Measurements from ENCODE around the gene REM2. TPM values are rescaled to one million over a fixed set of nuclear protein-coding genes. Genes with fewer than 3 reads are reported as not detected.

Gene REM2
- total RNA-seq, 1 experiment from 2014 or later = 1.2 TPM

GRCh38 chr14:22905627-22906026 is 22.6 kb downstream of the REM2 start:
- Mint-ChIP-seq H3K4me1 (no peaks in the 10 kb centered on the region), H3K9me3 (no peaks in the 10 kb centered on the region), H3K36me3 (ENCODE audit: insufficient read depth in 1 of 3, low read depth in 3 of 3) (peaks cover 46 to 84% (median 70%) of the 10 kb centered on the region in 3 experiments), H3K27me3 (ENCODE audit: low read depth) (no peaks in the 10 kb centered on the region; the same call in 1 of the 2 replicates), H3K27ac (no peak overlapping the region), H3K4me3 (no peak overlapping the region)
- no CpG with 5 or more reads among the region's 4 CpGs for WGBS (ENCODE audit: extremely low coverage, insufficient read length, low lambda C conversion rate)
- no peak for DNase-seq
- Histone ChIP-seq H3K79me1 (ENCODE audit: insufficient read depth, low read depth, low read length, poor library complexity, severe bottlenecking) (no peaks in the 10 kb centered on the region), H3K4me2 (ENCODE audit: insufficient read depth, insufficient read length, low read length) (no peak overlapping the region), H4K5ac (ENCODE audit: insufficient read length, low read depth, low read length) (no peak overlapping the region), H3K56ac (ENCODE audit: insufficient read length, low read depth, low read length) (no peak overlapping the region), H3T11ph (ENCODE audit: low read length) (no peak overlapping the region), H2BK12ac (ENCODE audit: insufficient read length, low read depth, low read length) (no peak overlapping the region), H3K23me2 (ENCODE audit: insufficient read length, low read depth, low read length, poor library complexity, severe bottlenecking) (no peaks in the 10 kb centered on the region), H3K9ac (ENCODE audit: extremely low read depth, insufficient read length, low read length) (no peak overlapping the region), H3K18ac (ENCODE audit: insufficient read length, low read depth, low read length) (no peak overlapping the region), H3K27ac (ENCODE audit: insufficient read length, low read depth, low read length) (no peak overlapping the region), H2AFZ (ENCODE audit: low read length) (no peak overlapping the region), H2BK20ac (ENCODE audit: low read depth, low read length, poor library complexity, severe bottlenecking) (no peak overlapping the region), H2BK120ac (ENCODE audit: low read depth, low read length, poor library complexity, severe bottlenecking) (no peak overlapping the region), H4K20me1 (ENCODE audit: control insufficient read depth, insufficient read depth, insufficient read length) (no peaks in the 10 kb centered on the region), H3K79me2 (ENCODE audit: insufficient read depth, low read length) (no peaks in the 10 kb centered on the region), H3K9me3 (ENCODE audit: control insufficient read depth, low read depth, low read length) (no peaks in the 10 kb centered on the region), H4K8ac (replicated peaks; ENCODE audit: insufficient read length, low read depth, low read length) (no peak overlapping the region), H2AK5ac (ENCODE audit: insufficient read length, low read length) (no peak overlapping the region), H3K14ac (ENCODE audit: insufficient read depth, low read length) (no peak overlapping the region), H3K23ac (ENCODE audit: insufficient read length, low read depth, low read length) (no peak overlapping the region), H3K4ac (ENCODE audit: low read depth, low read length) (no peak overlapping the region), H4K91ac (ENCODE audit: insufficient read length, low read depth, low read length) (no peak overlapping the region), H3K27me3 (ENCODE audit: insufficient read depth, low read length) (no peaks in the 10 kb centered on the region), H2BK5ac (ENCODE audit: insufficient read length, low read length) (no peak overlapping the region), H2BK15ac (ENCODE audit: low read depth, low read length) (no peak overlapping the region), H3K4me1 (ENCODE audit: insufficient read depth, low read length) (no peaks in the 10 kb centered on the region)
- no peak for TF ChIP-seq CTCF (conservative IDR thresholded peaks at IDR 0.05)
